GM18861 (cell line): ENCODE results near the gene ELMOD2.
A peak's percentile ranks its signal among the peaks of the same experiment; 100 is the strongest.
"Not testable (repeated sequence)": the region's sequence is repeated elsewhere in the genome, so short reads cannot be mapped to it uniquely, and the experiment has no call there.

Experiments used
- ATAC-seq: cut with Tn5 transposase; IDR thresholded peaks from one replicate; pipeline ENCODE4 v1.9.1; 2021; ENCODE audit not compliant: unreplicated experiment

The ELMOD2 gene, protein sequence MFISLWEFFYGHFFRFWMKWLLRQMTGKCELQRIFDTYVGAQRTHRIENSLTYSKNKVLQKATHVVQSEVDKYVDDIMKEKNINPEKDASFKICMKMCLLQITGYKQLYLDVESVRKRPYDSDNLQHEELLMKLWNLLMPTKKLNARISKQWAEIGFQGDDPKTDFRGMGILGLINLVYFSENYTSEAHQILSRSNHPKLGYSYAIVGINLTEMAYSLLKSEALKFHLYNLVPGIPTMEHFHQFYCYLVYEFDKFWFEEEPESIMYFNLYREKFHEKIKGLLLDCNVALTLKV

GRCh38 chr4:140523857-140524742 is at the start of gene ELMOD2:
Gene ELMOD2 (plus strand): TSS chr4:140524168. CDS start chr4:140525429, 1,261 bp downstream.
- ATAC-seq = peak; percentile 100

GRCh38 chr4:140483445-140483844 is 40.5 kb upstream of the ELMOD2 start:
- no peak for ATAC-seq

DNA sequence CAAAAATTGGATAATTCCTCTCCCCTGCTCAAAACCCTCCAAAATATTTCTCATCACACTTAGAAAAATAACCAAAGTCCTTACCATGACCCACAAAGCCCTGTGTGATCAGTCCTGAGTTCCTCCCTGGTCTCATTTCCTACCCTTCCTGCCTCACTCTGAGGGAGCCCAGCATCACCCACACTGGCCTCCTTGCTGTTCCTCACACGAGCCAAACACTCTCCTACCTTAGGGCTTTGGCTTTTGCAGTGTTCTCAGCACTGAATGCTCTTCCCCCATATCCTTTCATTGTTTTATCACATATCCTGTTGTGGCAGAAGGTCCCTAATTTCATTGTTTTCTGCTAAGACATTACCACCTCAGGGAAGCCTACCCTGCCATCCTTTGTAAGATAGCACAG is 38.0 kb upstream of the ELMOD2 start:
- no peak for ATAC-seq

DNA sequence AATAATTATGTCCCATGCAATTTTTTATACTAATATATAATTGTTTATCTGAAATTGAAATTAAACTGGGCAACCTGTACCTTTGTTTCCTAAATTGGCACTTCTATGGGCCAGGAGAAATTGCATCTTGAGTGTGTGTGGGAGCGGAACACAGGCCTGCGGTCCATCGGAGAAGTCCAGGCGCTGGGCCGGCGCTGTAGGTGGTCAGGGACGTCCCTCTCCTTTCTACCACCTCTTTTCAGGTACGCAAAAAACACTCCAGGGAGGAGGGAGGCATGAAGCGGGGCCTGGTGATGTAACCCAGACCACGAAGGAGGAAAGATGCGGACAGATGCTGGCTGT is 26.6 kb upstream of the ELMOD2 start:
- ATAC-seq = no peak

GRCh38 chr4:140497747-140498636 is 26.0 kb upstream of the ELMOD2 start, which contains the start of gene MGAT4D:
Gene MGAT4D (minus strand): TSS chr4:140498293. CDS start chr4:140498222, 71 bp downstream.
- no peak for ATAC-seq

DNA sequence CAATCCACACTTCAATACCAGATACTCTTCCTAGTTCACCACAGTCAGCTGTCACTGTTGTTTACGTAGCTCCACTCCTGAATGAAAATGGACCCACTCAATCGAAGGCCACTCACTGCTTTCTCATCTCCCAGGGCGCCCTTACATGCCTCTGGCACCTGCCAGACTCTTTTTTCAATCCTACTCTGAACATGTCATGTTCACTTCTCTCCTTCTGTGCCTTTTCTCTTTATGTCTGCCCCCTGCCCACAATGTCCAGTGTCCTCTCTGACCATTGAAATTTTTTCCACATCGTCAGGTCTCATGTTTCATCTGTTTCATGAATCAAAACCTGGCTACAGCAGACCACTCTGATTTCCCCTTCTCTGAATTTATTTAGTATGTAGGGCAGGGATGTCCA is 24.6 kb upstream of the ELMOD2 start:
- no peak for ATAC-seq

GRCh38 chr4:140504261-140504660 is 19.7 kb upstream of the ELMOD2 start:
- no peak for ATAC-seq

DNA sequence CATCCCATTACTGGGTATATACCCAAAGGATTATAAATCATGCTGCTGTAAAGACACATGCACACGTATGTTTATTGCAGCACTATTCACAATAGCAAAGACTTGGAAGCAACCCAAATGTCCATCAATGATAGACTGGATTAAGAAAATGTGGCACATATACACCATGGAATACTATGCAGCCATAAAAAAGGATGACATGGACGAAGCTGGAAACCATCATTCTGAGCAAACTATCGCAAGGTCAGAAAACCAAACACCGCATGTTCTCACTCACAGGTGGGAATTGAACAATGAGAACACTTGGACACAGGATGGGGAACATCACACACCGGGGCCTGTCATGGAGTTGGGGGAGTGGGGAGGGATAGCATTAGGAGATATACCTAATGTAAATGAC is 10.2 kb upstream of the ELMOD2 start:
- not testable (repeated sequence) for ATAC-seq

GRCh38 chr4:140515423-140515822 is 8.5 kb upstream of the ELMOD2 start:
- ATAC-seq = no peak

GRCh38 chr4:140523370-140523856 is 555 bp upstream of the ELMOD2 start:
- ATAC-seq = peak; percentile 7

GRCh38 chr4:140529434-140529833 is 5.5 kb downstream of the ELMOD2 start:
- no peak for ATAC-seq

DNA sequence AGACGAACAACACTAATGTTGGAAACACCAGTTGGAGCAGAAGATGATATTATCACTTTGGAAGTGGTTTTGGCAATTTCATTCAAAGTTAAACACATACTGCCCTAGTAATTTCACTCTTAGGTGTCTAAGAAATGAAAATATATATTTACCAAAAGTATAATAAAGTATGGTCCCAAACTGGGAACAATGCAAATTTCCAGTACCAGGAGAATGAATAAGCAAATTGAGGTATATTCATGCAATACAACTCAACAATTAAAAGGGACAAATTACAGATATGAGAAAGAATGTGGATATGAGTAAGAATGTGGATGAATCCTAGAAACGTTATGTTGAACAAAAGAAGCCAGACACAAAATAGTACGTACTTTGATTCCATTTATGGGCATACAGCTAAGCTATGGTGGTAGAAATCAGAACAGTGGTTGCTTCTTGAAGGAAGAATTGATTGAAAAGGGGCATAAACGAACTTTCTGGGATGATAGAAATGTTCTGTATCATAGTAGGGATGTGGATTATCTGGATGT is 10.0 kb downstream of the ELMOD2 start:
- ATAC-seq = no peak

- ATAC-seq = peak; percentile 99
These were observed 32.6 kb downstream of the ELMOD2 start for GRCh38 chr4:140556372-140557085.

DNA sequence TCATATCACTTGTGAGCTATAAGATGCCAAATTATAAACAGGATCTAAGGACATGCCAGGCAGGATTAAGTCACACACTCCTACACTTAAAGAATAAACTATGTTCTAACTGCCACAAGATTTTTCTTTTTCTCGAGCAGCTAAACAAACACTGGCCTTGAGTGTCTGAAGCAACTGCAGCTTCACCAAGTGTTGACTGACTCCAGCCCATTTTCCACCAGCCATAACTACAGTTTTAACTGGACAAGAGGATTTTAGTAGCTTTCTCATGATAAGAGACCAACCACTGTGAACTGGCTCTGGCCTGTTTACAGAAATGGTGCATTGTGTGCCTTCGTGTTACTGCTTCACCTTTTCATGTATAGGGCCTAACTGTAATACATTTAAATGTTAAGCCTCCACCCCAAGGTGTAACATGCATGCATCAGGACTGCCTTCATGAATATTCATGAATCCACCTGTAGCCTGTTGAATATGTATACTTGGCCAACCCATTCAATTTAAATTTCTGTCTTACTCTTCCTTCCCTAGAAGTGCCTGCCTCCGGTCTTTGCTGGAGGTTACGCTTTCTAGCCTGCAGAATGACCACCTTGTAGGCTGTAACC is 34.0 kb downstream of the ELMOD2 start:
- ATAC-seq = no peak

GRCh38 chr4:140559696-140560095 is 35.7 kb downstream of the ELMOD2 start:
- no peak for ATAC-seq

DNA sequence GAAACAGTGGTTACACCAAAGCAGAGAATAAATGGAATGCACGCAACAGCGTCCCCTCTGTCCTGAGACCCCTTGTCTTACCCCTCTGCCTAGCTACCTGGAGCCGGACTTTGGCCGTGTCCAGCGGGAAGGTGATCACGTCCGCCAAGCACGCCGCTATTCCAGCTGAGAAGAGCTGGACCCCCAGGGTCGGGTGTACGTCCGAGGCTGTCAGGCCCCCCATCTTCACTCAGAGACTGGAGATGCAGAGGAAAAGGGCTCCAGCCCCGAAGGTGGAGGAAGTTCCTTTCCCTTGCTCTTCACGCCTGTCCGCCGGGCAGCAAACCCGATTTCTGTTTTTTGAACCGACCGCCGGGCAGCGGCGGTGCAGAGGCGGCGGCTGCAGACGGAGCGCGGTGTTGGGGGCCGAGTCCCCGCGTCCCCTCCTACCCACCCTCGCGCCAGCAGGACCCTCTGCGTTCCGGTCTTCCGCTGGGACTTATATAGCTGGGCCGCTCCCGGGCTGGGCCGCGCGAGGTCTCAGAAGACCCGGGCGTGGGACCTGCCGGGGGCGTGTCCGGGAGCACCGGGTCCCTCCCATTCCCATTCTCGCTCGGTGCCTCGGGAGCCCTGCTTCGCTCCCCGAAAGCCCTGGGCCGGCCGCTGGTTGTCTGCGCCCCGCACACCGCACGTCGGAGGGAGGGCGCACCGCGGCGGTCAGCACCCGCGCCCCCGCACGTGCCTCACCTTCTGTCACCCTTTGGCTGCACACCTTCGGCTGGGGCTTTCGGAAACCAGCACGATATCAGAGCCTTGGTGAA is 44.7 kb downstream of the ELMOD2 start, which contains the start of gene UCP1:
TSS of gene UCP1 (minus strand) at position 455 of the 800 bp plus-strand sequence. CDS start at position 223, 232 bp downstream.
- ATAC-seq = no peak

DNA sequence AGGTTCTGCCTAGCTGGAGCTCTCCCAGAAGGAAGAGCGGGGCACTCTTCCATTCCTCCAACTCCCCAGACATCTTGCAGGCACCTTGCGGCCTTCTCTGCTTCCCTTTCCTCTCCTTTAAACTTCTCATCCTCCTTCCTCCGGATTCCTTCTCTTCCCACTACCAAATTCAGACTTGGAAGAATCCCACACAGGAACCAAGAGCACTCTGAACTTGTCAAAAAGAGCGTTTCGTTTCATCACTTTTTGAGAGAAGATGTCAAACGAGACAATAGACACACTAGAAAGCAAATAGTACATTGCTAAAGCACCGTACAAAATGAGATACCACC is 45.3 kb downstream of the ELMOD2 start:
- no peak for ATAC-seq

GRCh38 chr4:140571620-140572019 is 47.7 kb downstream of the ELMOD2 start:
- ATAC-seq = no peak

GRCh38 chr4:140575489-140575888 is 51.5 kb downstream of the ELMOD2 start:
- ATAC-seq = no peak
